Gastrocnemius medialis (tissue), 4 donors: ENCODE results near the gene TMEM63C.

Source experiments
- CTCF ChIP-seq, 5 experiments: fragments of 450-650 bp in 3 of 5; fragments of 200-600 bp in 2 of 5; sonication (generic) in 2 of 5; IDR thresholded peaks in 4 of 5; conservative IDR thresholded peaks in 1 of 5; 1 replicate in 4 of 5; 2 replicates in 1 of 5; pipeline ENCODE4 v1.5.1; 2016 to 2019; ENCODE audit warnings: antibody characterized with exemption in 5 of 5, mild to moderate bottlenecking in 3 of 5, moderate library complexity in 3 of 5
- POLR2A ChIP-seq, 2 donors: fragments of 450-650 bp; IDR thresholded peaks; one replicate each; pipeline ENCODE4 v1.6.1; 2017; ENCODE audit warnings: antibody characterized with exemption in 2 of 2, mild to moderate bottlenecking in 2 of 2, moderate library complexity in 2 of 2

DNA sequence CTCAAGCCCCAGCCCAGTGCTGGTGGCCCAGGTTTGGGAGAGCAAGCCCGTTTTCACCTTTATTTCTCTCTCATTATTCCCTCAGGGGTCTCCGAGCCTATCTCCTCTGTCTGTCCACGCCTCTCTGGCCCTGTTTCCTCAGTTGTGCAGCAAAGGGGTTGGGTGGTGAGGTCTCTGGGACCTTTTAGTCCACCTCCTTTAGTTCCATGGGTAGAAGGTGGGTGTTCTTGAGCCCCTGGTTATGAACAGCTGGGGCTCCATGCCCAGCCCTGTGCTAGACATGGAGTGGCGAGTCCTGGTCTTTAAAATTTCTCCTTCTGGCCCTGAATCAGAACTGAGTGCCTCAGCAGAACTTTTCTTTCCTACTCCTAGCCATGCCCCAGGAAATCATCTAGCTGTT lies 90.7 kb downstream of the TMEM63C start:
- TF ChIP-seq CTCF (IDR thresholded peaks at IDR 0.05 in 4 of 5, conservative IDR thresholded peaks at IDR 0.05 in 1 of 5) (no peak), POLR2A (IDR thresholded peaks at IDR 0.05) (no peak)
